Stimulated activated CD8-positive, alpha-beta memory T cell treated with anti-CD3 and anti-CD28 coated beads, Interleukin-7, amount 100 ng/mL, for 48 hours (primary cell): ENCODE measurements around the gene CDC7.

Experiments used
- DNase-seq, 2 donors: peaks; one replicate each; pipeline ENCODE4 v3.0.0-alpha.2; 2020; ENCODE audit warnings: low read depth in 1 of 2; ENCODE audit errors: extremely low read depth in 1 of 2

Gene CDC7

GRCh38 chr1:91570120-91570448 lies 69.4 kb downstream of the CDC7 start:
- DNase-seq = no peak

GRCh38 chr1:91572044-91572443 lies 71.4 kb downstream of the CDC7 start:
- no peak for DNase-seq
